HTERT RPE-1 (cell line): ENCODE data around the gene PSMD4.
"Not testable (repeated sequence)": the region's sequence is repeated elsewhere in the genome, so short reads cannot be mapped to it uniquely, and the experiment has no call there.

ENCODE experiments used
- in situ Hi-C: fragments of 300-500 bp; cut with MboI; formaldehyde crosslinking; loops from 4 replicates; pipeline ENCODE4 v1.14.3; 2020; ENCODE audit warnings: low sequenced_read_pairs

The PSMD4 gene

GRCh38 chr1:151254217-151255213, at the start of gene PSMD4:
Gene PSMD4 (plus strand): TSS chr1:151254734. CDS start chr1:151254783, 49 bp downstream.
- in situ Hi-C loops = no loop called here

- in situ Hi-C loops = not testable (repeated sequence)
Observed at GRCh38 chr1:151205381-151205965, 49.1 kb upstream of the PSMD4 start.

DNA sequence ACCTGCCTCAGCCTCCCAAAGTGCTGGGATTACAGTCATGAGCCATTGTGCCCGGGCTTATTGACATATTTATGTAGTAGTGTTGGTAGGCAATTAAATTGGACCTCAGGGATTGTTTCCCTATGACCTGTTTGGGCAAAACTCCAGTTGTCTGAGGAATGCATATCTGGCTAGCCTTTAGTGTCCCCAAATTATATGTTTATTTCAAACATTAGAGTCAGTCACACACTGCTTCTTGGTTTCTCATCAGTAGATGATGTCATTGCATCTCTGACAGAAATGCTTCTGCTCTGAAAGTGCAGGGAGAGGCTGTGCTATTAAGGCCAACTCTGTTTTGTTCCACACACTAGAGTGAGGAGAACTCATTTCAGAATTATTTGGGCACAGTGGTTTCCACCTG, 43.7 kb upstream of the PSMD4 start:
- in situ Hi-C loops = no loop called here

GRCh38 chr1:151211972-151212705, 42.4 kb upstream of the PSMD4 start:
- in situ Hi-C loops = no loop called here

DNA sequence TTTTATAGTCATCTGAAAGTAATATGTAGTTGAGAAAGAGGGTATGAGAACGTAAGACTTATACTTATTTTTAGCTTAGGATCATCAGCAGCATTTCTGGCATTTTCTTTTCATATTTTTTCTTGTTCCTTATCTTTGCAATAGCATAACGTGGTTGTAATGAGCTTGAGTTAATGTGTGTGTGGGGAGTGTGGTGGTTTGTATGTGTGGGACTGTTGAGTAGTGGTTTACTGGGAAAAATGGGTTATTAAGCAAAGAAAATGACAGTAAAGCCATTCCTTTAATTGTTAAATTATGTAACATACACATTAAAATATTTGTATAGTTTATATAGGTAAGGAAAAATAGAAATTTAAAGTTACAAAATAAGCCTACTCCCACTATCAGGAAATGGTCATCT, 41.0 kb upstream of the PSMD4 start:
- in situ Hi-C loops = no loop called here

- in situ Hi-C loops = no loop called here
Observed at GRCh38 chr1:151221616-151222015, 32.9 kb upstream of the PSMD4 start.

- in situ Hi-C loops = no loop called here
Observed at GRCh38 chr1:151222130-151222529, 32.4 kb upstream of the PSMD4 start.

GRCh38 chr1:151235235-151235634, 19.3 kb upstream of the PSMD4 start:
- in situ Hi-C loops = no loop called here

DNA sequence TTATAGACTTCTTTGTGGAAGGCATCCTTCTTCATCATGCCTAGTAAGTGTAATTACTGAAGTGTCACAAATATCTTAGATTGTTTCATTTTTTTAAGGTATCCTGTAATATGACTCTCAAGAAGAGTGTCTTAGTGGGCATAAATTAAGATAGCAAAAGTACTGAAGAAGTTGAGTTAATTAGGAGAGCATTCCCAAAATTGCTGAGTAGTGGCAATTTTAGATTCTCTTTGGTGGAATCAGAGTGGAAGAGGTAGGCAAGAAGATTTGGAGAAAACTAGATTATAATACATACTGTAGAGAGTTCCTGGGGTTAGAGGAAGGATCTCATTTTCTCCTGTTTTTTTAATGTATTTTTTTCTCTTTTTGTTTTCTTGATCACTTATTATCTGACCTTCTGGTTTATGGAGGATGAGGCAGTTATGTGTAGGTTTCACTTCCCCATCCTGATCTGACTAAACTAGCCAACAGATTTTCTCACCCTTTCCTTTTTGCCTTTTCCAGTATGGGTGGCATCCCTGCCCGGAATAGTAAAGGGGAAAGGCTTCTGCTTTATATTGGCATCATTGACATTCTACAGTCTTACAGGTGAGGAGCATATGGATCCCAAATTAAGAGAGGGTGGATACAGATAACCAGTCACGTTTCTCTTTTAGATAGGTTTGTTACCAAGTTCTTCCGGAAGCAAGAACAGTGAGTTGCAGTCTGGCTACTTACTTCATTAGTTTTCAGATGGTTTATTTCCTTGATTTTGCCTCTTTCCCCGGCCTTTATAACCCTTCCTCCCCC, 16.7 kb upstream of the PSMD4 start:
- in situ Hi-C loops = no loop called here

DNA sequence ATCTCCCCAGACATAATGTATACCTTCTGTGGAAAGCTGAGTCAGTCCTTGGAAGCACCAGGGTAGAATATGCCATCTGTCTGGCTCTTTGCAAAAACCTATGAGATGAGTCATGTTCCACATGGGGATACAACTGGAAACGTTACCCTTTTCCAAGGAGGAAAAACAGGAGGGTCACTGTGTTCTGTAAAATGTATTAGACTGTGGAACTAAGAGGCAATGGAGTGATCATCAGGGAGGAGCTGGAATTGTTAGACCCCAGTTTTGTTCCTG, 16.1 kb upstream of the PSMD4 start:
- in situ Hi-C loops = no loop called here

DNA sequence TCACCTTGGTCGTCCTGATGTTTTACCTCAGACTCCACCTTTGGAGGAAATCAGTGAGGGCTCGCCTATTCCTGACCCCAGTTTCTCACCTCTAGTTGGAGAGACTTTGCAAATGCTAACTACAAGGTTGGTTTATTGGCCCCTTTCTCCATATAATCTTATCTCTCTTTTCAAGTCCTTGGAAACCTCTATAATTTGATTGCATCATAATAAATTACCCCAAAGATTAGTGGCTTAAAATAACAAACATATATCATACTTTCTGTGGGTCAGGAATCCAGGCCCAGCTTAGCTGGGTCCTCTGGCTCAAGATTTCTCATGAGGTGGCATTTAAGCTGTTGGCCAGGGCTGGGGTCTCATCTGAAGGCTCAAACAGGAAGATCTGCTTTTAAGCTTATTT, 12.1 kb upstream of the PSMD4 start:
- in situ Hi-C loops = no loop called here

DNA sequence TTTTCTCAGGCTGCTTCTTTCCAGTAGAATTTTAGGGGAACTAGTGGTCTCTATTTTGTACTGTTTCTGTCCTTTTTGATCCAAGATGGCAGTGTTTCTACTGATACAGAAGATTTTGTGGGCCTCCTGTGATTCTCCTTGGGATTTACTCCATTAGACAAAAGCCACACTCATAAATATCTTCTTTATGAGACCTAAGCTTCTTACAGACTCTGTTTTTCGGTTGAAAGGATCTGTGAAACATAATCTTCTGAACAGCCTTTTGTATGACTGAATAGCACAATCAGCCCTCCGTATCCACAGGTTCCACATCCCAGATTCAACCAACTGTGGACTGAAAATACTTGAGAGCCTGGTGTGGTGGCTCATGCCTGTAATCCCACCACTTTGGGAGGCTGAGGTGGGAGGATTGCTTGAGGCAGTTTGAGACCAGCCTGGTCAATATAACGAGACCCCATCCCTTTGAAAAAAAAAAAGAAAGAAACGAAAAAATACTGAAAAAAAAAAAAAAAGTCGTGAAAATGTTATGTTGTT, 10.8 kb upstream of the PSMD4 start:
- in situ Hi-C loops = no loop called here

DNA sequence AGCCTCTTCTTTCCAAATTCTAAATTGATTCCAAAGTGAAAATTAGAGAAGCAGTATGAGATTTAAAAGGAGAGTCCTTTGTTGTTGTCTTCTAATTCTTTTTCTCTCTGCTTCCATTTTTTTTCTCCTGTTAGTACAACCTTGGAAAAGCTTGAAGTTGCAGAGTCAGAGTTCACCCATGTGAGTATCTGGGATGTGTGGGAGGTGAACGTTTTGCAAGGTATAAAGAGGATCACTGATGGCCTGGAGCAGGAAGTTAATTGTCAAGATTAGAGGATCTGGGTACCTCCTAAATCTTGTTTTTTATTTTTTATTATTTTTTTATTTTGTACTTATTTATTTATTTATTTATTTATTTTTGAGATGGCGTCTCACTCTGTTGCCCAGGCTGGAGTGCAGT, 7.7 kb upstream of the PSMD4 start:
- in situ Hi-C loops = no loop called here

DNA sequence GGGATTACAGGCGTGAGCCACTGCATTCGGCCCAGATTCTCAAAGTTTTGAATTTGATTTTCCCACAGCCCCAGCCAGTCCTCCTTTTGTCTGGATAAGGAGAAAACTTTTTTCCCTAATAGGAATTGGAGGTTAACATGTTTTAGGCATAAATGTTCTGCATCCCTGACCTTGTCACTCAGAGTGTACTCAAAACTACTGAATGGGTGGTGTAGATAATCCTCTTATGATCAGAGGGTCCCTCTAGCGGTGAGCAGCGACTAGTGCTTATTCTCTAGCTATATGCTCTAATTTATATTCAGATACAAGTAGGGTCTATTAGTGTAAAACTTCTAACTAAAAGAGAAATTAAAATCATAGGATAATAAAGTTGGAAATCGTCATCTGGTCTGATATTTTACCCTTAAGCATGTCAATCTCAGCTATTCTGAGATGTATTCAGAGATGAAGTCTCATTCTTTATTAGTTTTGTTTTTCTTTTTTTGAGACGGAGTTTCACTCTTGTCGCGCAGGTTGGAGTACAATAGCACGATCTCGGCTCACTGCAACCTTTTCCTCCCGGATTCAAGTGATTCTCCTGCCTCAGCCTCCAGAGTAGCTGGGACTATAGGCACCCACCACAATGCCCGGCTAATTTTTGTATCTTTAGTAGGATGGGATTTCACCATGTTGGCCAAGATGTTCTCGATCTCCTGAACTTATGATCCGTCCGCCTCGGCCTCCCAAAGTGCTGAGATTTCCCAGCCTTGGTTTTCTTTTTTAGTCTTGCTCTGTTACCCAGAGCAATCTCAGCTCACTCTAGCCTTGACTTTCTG, 2.7 kb upstream of the PSMD4 start:
- in situ Hi-C loops = no loop called here

DNA sequence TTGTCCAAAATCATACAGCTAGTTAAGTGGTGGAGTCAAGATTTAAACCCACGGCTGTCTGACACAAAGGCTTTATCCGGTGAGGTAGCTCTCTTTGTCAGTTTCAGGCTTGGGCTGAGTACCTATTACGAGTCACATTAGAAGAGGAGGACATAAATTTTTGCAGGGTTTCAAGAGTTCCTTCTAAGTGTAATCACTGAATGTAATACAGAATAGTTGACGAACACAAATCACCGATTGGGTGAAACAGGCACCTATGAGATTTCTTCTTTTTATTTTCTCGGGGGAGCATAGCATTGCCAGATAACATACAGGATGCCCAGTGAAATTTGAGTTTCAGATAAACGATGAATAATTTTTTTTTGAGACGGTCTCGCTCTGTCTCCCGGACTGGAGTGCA, 847 bp downstream of the PSMD4 start:
- in situ Hi-C loops = no loop called here

- in situ Hi-C loops = no loop called here
Observed at GRCh38 chr1:151259351-151259750, 4.8 kb downstream of the PSMD4 start.

GRCh38 chr1:151265446-151266236, 11.1 kb downstream of the PSMD4 start:
- in situ Hi-C loops = no loop called here

GRCh38 chr1:151266315-151266714, 11.8 kb downstream of the PSMD4 start:
- in situ Hi-C loops = no loop called here

- in situ Hi-C loops = no loop called here
Observed at GRCh38 chr1:151266821-151267220, 12.3 kb downstream of the PSMD4 start.
